ENCODE results near the gene FAM8A1. TPM values are rescaled to one million over a fixed set of nuclear protein-coding genes. Genes with fewer than 3 reads are reported as not detected.
A peak's percentile ranks its signal among the peaks of the same experiment; 100 is the strongest.

The FAM8A1 gene
- total RNA-seq, 1 donor from 2014 or later = 7.6 TPM

DNA sequence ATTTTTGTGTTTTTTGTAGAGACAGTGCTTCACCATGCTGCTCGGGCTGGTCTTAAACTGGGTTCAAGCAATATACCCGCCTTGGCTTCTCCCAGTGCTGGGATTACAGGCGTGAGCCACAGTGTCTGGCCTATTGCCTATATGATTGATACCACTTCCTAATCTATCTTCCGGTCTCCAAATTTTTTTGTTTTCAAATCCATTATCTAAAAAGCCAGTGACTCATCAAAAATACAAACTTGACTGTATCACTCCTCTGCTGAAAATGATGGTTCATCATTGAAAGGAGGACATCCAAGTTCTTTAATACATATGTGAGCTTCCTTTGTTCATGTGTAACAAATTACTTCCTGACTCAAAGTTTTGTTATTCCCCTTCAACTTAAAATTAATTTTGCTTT lies 35.5 kb downstream of the FAM8A1 start:
- peaks cover 9% of the 10 kb centered on the region for H3K4me1 Mint-ChIP-seq (ENCODE audit: unreplicated experiment)
- no peaks in the 10 kb centered on the region for H3K9me3 Mint-ChIP-seq (ENCODE audit: unreplicated experiment)
- H3K27me3 Mint-ChIP-seq (ENCODE audit: unreplicated experiment) = peaks cover 3% of the 10 kb centered on the region
- no peak for DNase-seq (ENCODE audit: low spot score)
- H3K27ac Mint-ChIP-seq (ENCODE audit: unreplicated experiment) = no peak overlapping the region
- peak overlapping the region; percentile 9 for H3K4me3 Mint-ChIP-seq (ENCODE audit: unreplicated experiment)
- peaks cover 24% of the 10 kb centered on the region for H3K36me3 Mint-ChIP-seq (ENCODE audit: low read depth, unreplicated experiment)
- TF ChIP-seq CTCF (IDR thresholded peaks at IDR 0.05; ENCODE audit: unreplicated experiment) = no peak

DNA sequence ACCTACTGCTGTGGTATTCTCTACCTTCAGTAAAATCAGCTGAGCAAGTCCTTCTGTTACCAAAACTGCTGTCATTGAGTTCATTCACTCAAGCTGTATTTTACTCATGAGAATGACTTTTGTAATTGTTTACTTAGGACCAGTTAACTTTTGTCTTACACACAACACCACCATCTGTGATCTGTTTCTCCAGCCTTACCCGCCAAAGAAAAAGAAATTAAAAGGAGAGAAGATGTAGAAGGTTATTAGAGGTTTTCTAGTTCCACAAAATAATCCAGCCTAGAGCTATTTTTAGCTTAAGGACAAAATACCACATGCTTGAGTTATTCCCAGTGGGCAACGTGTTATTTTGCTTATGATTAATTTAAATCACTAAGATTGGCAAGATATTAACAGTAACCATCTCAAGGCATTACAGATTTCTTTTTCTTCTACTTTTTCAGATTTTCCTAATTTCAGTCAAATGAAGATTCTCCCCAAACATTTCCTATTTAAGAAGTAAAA lies 38.2 kb downstream of the FAM8A1 start:
- DNase-seq (ENCODE audit: low spot score) = no peak
- H3K27ac Mint-ChIP-seq (ENCODE audit: unreplicated experiment) = no peak overlapping the region
- peaks cover 3% of the 10 kb centered on the region for H3K27me3 Mint-ChIP-seq (ENCODE audit: unreplicated experiment)
- TF ChIP-seq CTCF (IDR thresholded peaks at IDR 0.05; ENCODE audit: unreplicated experiment) = no peak
- H3K36me3 Mint-ChIP-seq (ENCODE audit: low read depth, unreplicated experiment) = peaks cover 34% of the 10 kb centered on the region
- no peaks in the 10 kb centered on the region for H3K9me3 Mint-ChIP-seq (ENCODE audit: unreplicated experiment)
- H3K4me1 Mint-ChIP-seq (ENCODE audit: unreplicated experiment) = peaks cover 9% of the 10 kb centered on the region
- H3K4me3 Mint-ChIP-seq (ENCODE audit: unreplicated experiment) = no peak overlapping the region

- peak overlapping the region; percentile 61 for H3K27ac Mint-ChIP-seq (ENCODE audit: unreplicated experiment)
- no peaks in the 10 kb centered on the region for H3K27me3 Mint-ChIP-seq (ENCODE audit: unreplicated experiment)
- no peaks in the 10 kb centered on the region for H3K9me3 Mint-ChIP-seq (ENCODE audit: unreplicated experiment)
- no peak for TF ChIP-seq CTCF (IDR thresholded peaks at IDR 0.05; ENCODE audit: unreplicated experiment)
- peaks cover 33% of the 10 kb centered on the region for H3K36me3 Mint-ChIP-seq (ENCODE audit: low read depth, unreplicated experiment)
- no peak overlapping the region for H3K4me3 Mint-ChIP-seq (ENCODE audit: unreplicated experiment)
- DNase-seq (ENCODE audit: low spot score) = no peak
- H3K4me1 Mint-ChIP-seq (ENCODE audit: unreplicated experiment) = no peaks in the 10 kb centered on the region
Observed at GRCh38 chr6:17640477-17640917, 40.4 kb downstream of the FAM8A1 start.

GRCh38 chr6:17648745-17649144 lies 48.6 kb downstream of the FAM8A1 start:
- no peaks in the 10 kb centered on the region for H3K27me3 Mint-ChIP-seq (ENCODE audit: unreplicated experiment)
- TF ChIP-seq CTCF (IDR thresholded peaks at IDR 0.05; ENCODE audit: unreplicated experiment) = no peak
- DNase-seq (ENCODE audit: low spot score) = no peak
- no peak overlapping the region for H3K27ac Mint-ChIP-seq (ENCODE audit: unreplicated experiment)
- H3K9me3 Mint-ChIP-seq (ENCODE audit: unreplicated experiment) = no peaks in the 10 kb centered on the region
- H3K4me3 Mint-ChIP-seq (ENCODE audit: unreplicated experiment) = no peak overlapping the region
- peaks cover 28% of the 10 kb centered on the region for H3K36me3 Mint-ChIP-seq (ENCODE audit: low read depth, unreplicated experiment)
- H3K4me1 Mint-ChIP-seq (ENCODE audit: unreplicated experiment) = peaks cover 2% of the 10 kb centered on the region

DNA sequence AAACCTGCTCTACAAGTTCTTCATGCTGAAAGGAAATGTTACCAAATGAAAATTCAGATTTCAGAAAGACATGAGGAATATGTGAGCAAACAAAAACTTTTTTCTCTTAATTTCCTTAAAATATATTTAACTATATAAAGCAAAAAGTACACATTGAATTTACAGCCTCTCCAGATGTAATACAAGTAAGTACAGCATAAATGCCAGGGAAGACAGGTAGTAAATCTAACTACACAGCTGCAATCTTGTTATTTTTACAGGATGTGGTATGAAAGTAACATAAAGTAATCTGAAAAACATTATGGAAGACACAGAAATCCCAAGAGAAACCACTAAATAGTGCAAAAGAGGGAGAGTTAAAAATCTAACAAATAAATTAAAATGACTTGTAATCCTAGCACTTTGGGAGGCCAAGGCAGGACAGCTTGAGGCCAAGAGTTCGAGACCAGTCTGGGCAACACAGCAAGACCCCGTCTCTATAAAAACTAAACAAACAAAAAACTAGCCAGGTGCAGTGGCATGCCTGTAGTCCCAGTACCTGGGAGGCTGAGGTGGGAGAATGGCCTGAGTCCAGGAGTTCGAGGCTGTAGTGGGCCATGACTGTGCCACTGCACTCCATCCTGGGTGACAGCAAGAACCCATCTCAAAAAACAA lies 50.7 kb downstream of the FAM8A1 start:
- Mint-ChIP-seq H3K9me3 (ENCODE audit: unreplicated experiment) (no peaks in the 10 kb centered on the region), H3K27ac (ENCODE audit: unreplicated experiment) (no peak overlapping the region), H3K4me1 (ENCODE audit: unreplicated experiment) (peaks cover 2% of the 10 kb centered on the region), H3K27me3 (ENCODE audit: unreplicated experiment) (no peaks in the 10 kb centered on the region), H3K36me3 (ENCODE audit: low read depth, unreplicated experiment) (peaks cover 23% of the 10 kb centered on the region), H3K4me3 (ENCODE audit: unreplicated experiment) (no peak overlapping the region)
- no peak for DNase-seq (ENCODE audit: low spot score)
- no peak for TF ChIP-seq CTCF (IDR thresholded peaks at IDR 0.05; ENCODE audit: unreplicated experiment)
